A673 (cell line): ENCODE measurements around the gene SSBP3.

Experiments used
- CTCF ChIP-seq: fragments of 300-800, 200-600 bp; sonication (generic); conservative IDR thresholded peaks from 2 replicates; pipeline ENCODE4 v1.5.1; 2017; ENCODE audit warnings: low read depth, mild to moderate bottlenecking, antibody characterized with exemption, low read length, moderate library complexity, mixed read lengths
- EZH2 ChIP-seq: fragments of 200-600 bp; sonication (generic); IDR thresholded peaks from 2 replicates; pipeline ENCODE4 v1.6.1; 2017; ENCODE audit warnings: borderline replicate concordance, low read depth, mild to moderate bottlenecking, mixed read lengths, antibody characterized with exemption, low read length; ENCODE audit not compliant: poor library complexity, severe bottlenecking

- TF ChIP-seq CTCF (no peak), EZH2 (no peak)
Observed at GRCh38 chr1:54266908-54267307, 139.3 kb downstream of the SSBP3 start.
